ENCODE data around the gene IPP. TPM values are rescaled to one million over a fixed set of nuclear protein-coding genes. Genes with fewer than 3 reads are reported as not detected.

Gene IPP
- total RNA-seq, 4 donors from 2014 or later: 7.0 to 11.8 (median 11.3) TPM

DNA sequence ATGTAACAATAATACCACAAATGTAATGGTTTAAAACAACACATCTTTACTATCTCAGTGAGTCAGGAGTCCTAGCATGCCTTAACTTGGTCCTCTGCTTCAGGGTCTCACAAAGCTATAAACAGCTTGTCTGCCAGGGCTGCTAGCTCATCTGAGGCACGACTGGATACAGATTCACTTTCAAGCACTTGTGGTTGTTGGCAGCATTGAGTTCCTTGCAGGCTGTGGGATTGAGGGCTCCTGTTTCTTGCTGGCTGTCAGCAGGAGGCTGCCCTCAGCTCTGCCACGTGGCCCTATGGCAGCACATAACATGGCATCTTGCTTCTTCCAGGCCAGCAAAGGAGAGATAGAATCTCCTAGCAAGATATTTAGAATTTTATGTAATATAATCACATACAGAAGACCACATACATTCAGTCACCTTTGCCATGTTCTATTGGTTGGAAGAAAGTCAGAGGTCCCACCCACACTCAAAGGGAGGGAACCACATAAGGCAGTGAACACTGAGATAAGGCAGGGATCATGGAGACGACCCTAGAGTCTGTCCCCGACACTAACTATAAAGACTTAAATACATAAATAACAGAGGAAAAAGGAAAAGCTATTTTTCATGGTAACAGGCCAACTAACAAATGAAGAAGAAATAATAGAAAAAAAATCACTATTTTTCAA lies 18.9 kb upstream of the IPP start:
- Histone ChIP-seq H3K27ac (no peak overlapping the region), H3K9me3 (no peaks in the 10 kb centered on the region), H3K4me1 (no peaks in the 10 kb centered on the region), H3K36me3 (no peaks in the 10 kb centered on the region), H3K4me3 (no peak overlapping the region), H3K27me3 (no peaks in the 10 kb centered on the region)
- TF ChIP-seq CTCF (IDR thresholded peaks at IDR 0.05) (no peak), POLR2AphosphoS5 (IDR thresholded peaks at IDR 0.05) (no peak), EP300 (IDR thresholded peaks at IDR 0.05) (no peak), POLR2A (IDR thresholded peaks at IDR 0.05) (no peak)
- WGBS: 62% methylated on average over 3 of the region's 4 CpGs
- DNase-seq (ENCODE audit: low spot score in 2 of 2): no peak

DNA sequence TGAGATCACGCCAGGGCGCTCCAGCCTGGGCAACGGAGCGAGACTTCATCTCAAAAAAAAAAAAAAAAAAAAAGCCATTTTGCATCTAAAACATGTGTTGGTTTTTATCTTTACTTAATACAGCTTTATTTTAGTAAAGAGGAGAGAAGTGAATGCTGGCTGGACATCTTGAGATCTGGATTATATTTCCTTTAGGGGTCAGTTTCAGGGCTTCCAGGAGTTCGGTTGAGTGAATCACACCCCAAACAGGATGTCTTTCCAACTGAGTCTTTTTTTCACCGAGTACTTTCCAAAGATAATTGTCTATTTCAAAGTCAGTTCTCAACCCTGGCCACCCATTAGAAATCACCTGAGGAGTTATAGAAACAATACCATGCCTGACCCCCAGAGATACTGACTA lies 16.6 kb upstream of the IPP start:
- Histone ChIP-seq H3K27me3 (no peaks in the 10 kb centered on the region), H3K27ac (no peak overlapping the region), H3K4me1 (no peaks in the 10 kb centered on the region), H3K4me3 (no peak overlapping the region), H3K36me3 (no peaks in the 10 kb centered on the region), H3K9me3 (no peaks in the 10 kb centered on the region)
- WGBS: 57% methylated on average over 6 of the region's 6 CpGs
- DNase-seq (ENCODE audit: low spot score in 2 of 2): no peak
- TF ChIP-seq CTCF (IDR thresholded peaks at IDR 0.05) (no peak), EP300 (IDR thresholded peaks at IDR 0.05) (no peak), POLR2A (IDR thresholded peaks at IDR 0.05) (no peak), POLR2AphosphoS5 (IDR thresholded peaks at IDR 0.05) (no peak)

GRCh38 chr1:45765999-45766792 lies 15.7 kb upstream of the IPP start:
- H3K27me3 ChIP-seq: no peaks in the 10 kb centered on the region
- no peak for TF ChIP-seq CTCF (IDR thresholded peaks at IDR 0.05)
- no peak for TF ChIP-seq POLR2AphosphoS5 (IDR thresholded peaks at IDR 0.05)
- H3K9me3 ChIP-seq: no peaks in the 10 kb centered on the region
- WGBS: 65% methylated on average over 13 of the region's 13 CpGs
- no peaks in the 10 kb centered on the region for H3K4me1 ChIP-seq
- H3K4me3 ChIP-seq: no peak overlapping the region
- H3K27ac ChIP-seq: no peak overlapping the region
- H3K36me3 ChIP-seq: no peaks in the 10 kb centered on the region
- DNase-seq (ENCODE audit: low spot score in 2 of 2): no peak

- WGBS: 61% methylated on average over 3 of the region's 3 CpGs
These were observed 11.8 kb upstream of the IPP start for GRCh38 chr1:45762291-45762690.

More at GRCh38 chr1:45762291-45762690, 11.8 kb upstream of the IPP start:
- no peaks in the 10 kb centered on the region for H3K4me1 ChIP-seq
- no peak for TF ChIP-seq EP300 (IDR thresholded peaks at IDR 0.05)
- TF ChIP-seq CTCF (IDR thresholded peaks at IDR 0.05): no peak
- TF ChIP-seq POLR2A (IDR thresholded peaks at IDR 0.05): no peak
- no peak for TF ChIP-seq POLR2AphosphoS5 (IDR thresholded peaks at IDR 0.05)
- no peak overlapping the region for H3K4me3 ChIP-seq
- no peak for DNase-seq (ENCODE audit: low spot score in 2 of 2)
- H3K9me3 ChIP-seq: no peaks in the 10 kb centered on the region
- H3K27ac ChIP-seq: no peak overlapping the region
- no peaks in the 10 kb centered on the region for H3K36me3 ChIP-seq
- H3K27me3 ChIP-seq: no peaks in the 10 kb centered on the region

Data from suprapubic skin (tissue), 4 donors.